CD8-positive, alpha-beta memory T cell (primary cell): ENCODE data around the gene PROC. TPM values are rescaled to one million over a fixed set of nuclear protein-coding genes. Genes with fewer than 3 reads are reported as not detected.

ENCODE experiments used
- CTCF ChIA-PET: fragments of 350-600 bp; sonication (Branson Sonifier 250); formaldehyde crosslinking; loops from one replicate; lab custom pipeline; 2021; ENCODE audit warnings: antibody characterized with exemption; lab: Charles Lee
- POLR2A ChIA-PET: fragments of 350-600 bp; sonication (Branson Sonifier 250); formaldehyde crosslinking; loops from one replicate; lab custom pipeline; 2021; ENCODE audit warnings: antibody characterized with exemption; lab: Charles Lee
- DNase-seq, 5 donors: peaks; one replicate each; pipeline versions ENCODE4 v3.0.0 to v3.0.0-alpha.2; 2020 to 2022; ENCODE audit warnings: mixed read lengths in 1 of 5
- H3K27ac ChIP-seq: one replicate; pipeline ENCODE4 v1.7.0; 2013; ENCODE audit warnings: low read depth, mild to moderate bottlenecking, low read length, moderate library complexity
- H3K27me3 ChIP-seq: 2 replicates; pipeline ENCODE4 v1.7.0; 2013; ENCODE audit warnings: low read length, mild to moderate bottlenecking; ENCODE audit not compliant: insufficient read depth, poor library complexity, severe bottlenecking
- H3K36me3 ChIP-seq: 2 replicates; pipeline ENCODE4 v1.7.0; 2013; ENCODE audit warnings: mild to moderate bottlenecking, low read length, moderate library complexity; ENCODE audit not compliant: insufficient read depth
- H3K4me1 ChIP-seq: 2 replicates; pipeline ENCODE4 v1.7.0; 2013; ENCODE audit warnings: mild to moderate bottlenecking, low read length, moderate library complexity; ENCODE audit not compliant: insufficient read depth
- H3K4me3 ChIP-seq: 2 replicates; pipeline ENCODE4 v1.7.0; 2013; ENCODE audit warnings: mild to moderate bottlenecking, low read length
- H3K9me3 ChIP-seq: 2 replicates; pipeline ENCODE4 v1.7.0; 2013; ENCODE audit warnings: mild to moderate bottlenecking, low read length
- H3K27ac Mint-ChIP-seq, 8 donors: one replicate each; pipeline ENCODE4 v1.8.0; 2020 to 2021; ENCODE audit warnings: mixed read lengths in 8 of 8, mild to moderate bottlenecking in 6 of 8, inconsistent platforms in 3 of 8, moderate library complexity in 3 of 8
- H3K27me3 Mint-ChIP-seq, 2 donors: one replicate each; pipeline ENCODE4 v1.8.0; 2020 to 2021; ENCODE audit warnings: mixed read lengths in 2 of 2, mild to moderate bottlenecking in 1 of 2, moderate library complexity in 1 of 2
- H3K36me3 Mint-ChIP-seq, 3 donors: one replicate each; pipeline ENCODE4 v1.8.0; 2020 to 2021; ENCODE audit warnings: mixed read lengths in 3 of 3, inconsistent platforms in 1 of 3, mild to moderate bottlenecking in 1 of 3
- H3K4me1 Mint-ChIP-seq, 3 donors: one replicate each; pipeline ENCODE4 v1.8.0; 2020 to 2021; ENCODE audit warnings: mixed read lengths in 3 of 3, inconsistent platforms in 1 of 3, mild to moderate bottlenecking in 1 of 3
- H3K4me3 Mint-ChIP-seq, 7 donors: one replicate each; pipeline ENCODE4 v1.8.0; 2020 to 2021; ENCODE audit warnings: mixed read lengths in 7 of 7, mild to moderate bottlenecking in 6 of 7, moderate library complexity in 4 of 7, inconsistent platforms in 2 of 7
- H3K9me3 Mint-ChIP-seq, 5 donors: one replicate each; pipeline ENCODE4 v1.8.0; 2020 to 2022; ENCODE audit warnings: mixed read lengths in 5 of 5, mild to moderate bottlenecking in 3 of 5, moderate library complexity in 2 of 5, inconsistent platforms in 1 of 5
- polyA plus RNA-seq: library from polyadenylated mRNA; unstranded; fragments of 300-500 nt; fragmentation: Illumina TruSeq; gene quantifications from one replicate; pipeline ENCODE4 v1.2.3, GENCODE V29; 2021
- total RNA-seq, 2 experiments: library from RNA; stranded (reverse); gene quantifications; one replicate each; pipeline ENCODE4 v1.2.3, GENCODE V29; 2021

The PROC gene
- total and polyA plus RNA-seq, 3 experiments from 2014 or later: 0.13 TPM; not detected in 2

DNA sequence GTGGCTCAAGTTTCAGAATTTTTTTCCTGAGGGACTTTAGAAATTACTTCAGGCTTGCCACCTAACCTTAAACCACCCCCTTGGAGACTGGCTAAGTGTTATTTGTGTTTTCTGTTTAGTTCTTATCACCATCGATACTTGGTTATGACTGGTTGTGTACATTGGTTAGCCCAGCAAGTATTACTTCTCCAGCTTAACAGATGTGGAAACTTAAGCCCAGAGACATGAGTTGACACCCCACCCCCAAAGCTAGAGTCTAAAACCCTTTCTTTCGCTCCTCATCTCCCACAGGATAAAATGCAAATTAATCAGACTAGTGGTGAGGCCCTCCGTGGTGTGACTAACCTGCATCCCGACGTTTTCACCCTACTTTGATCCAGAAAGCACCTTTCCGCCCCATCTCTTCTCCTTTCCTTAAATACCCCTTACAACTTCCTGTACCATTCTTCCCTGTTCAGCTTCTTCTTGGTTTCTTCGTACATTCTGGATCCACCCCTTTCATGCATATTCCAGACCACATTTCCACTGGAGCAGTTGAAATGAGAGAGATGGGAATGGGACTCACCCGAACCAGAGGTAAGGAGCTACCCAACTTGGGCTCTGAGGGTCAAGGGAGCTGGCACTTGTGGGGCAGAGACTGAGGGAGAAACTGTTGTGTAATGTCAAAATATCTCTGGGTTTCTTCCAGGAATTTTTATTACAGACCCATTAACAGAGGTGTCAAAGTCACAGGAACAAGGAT lies 29.6 kb upstream of the PROC start:
- H3K4me3 ChIP-seq: peak overlapping the region; percentile 70
- H3K27ac Mint-ChIP-seq: peak overlapping the region; percentile 99 to 100 (median 100)
- no peaks in the 10 kb centered on the region for H3K36me3 ChIP-seq
- H3K9me3 Mint-ChIP-seq: no peaks in the 10 kb centered on the region
- H3K27ac ChIP-seq: peak overlapping the region; percentile 99
- H3K4me1 ChIP-seq: peaks cover 41% of the 10 kb centered on the region
- POLR2A ChIA-PET: interaction anchor here (0.7 to 1.2 kb wide), 3 partner anchors 10 to 94 kb away, joined by 3 read pairs; partner anchors contain the start of gene ERCC3
- peak overlapping the region; percentile 89 to 95 (median 91) for H3K4me3 Mint-ChIP-seq
- H3K9me3 ChIP-seq: no peaks in the 10 kb centered on the region
- H3K4me1 Mint-ChIP-seq: peaks cover 46 to 59% (median 54%) of the 10 kb centered on the region in 3 donors
- H3K27me3 Mint-ChIP-seq: peaks cover 0 to 5% of the 10 kb centered on the region in 2 donors
- DNase-seq: peak in 1 of 5 donors; percentile 54
- CTCF ChIA-PET: interaction anchor here (3.0 kb wide), 1 partner anchor 27 kb away, joined by 16 read pairs; no protein-coding TSS in a partner anchor
- H3K27me3 ChIP-seq: no peaks in the 10 kb centered on the region
- H3K36me3 Mint-ChIP-seq: peaks cover 0 to 19% (median 5%) of the 10 kb centered on the region in 3 donors

DNA sequence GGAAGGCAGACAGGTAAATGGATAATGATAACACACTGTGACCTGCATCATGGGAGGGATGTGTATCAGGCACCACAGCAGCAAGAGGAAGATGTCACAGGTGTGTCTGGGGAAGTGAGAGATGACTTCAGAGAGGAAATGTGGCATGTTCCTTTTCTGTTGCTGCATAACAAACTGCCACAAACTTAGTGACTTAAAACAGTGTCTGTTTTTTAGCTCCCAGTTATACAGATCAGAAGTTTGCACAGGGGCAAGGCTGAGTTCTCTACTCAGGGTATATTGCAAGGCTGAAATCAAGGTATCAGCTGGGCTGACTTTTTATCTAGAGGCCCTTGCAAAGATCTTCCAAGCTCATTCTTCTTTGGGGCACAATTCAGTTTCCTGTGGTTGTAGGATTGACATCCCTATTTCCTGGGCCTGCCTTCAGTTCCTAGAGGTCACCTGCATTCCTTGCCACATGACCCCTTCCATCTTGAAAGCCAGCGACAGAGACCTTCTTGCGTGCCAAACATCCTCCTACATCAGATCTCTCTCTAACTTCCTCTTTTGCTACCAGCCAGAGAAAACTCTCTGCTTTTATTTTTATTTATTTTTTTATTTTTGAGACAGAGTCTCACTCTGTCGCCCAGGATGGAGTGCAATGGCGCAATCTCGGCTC lies 28.3 kb upstream of the PROC start:
- Mint-ChIP-seq H3K36me3 (peaks cover 0 to 11% (median under 1%) of the 10 kb centered on the region in 3 donors), H3K9me3 (no peaks in the 10 kb centered on the region), H3K4me3 (peak overlapping the region in 1 of 7 donors; percentile 19), H3K27me3 (peaks cover 0 to 5% of the 10 kb centered on the region in 2 donors), H3K4me1 (peaks cover 39 to 51% (median 44%) of the 10 kb centered on the region in 3 donors), H3K27ac (peak overlapping the region; percentile 86 to 100 (median 99))
- peak in 3 of 5 donors; percentile 18 to 55 (median 54) for DNase-seq
- Histone ChIP-seq H3K9me3 (no peaks in the 10 kb centered on the region), H3K4me3 (no peak overlapping the region), H3K27ac (no peak overlapping the region), H3K36me3 (no peaks in the 10 kb centered on the region), H3K27me3 (no peaks in the 10 kb centered on the region), H3K4me1 (peaks cover 41% of the 10 kb centered on the region)
- POLR2A ChIA-PET: no interaction called here
- CTCF ChIA-PET: interaction anchor here (3.0 kb wide), 1 partner anchor 26 kb away, joined by 16 read pairs; no protein-coding TSS in a partner anchor

GRCh38 chr2:127392133-127392827 lies 25.9 kb upstream of the PROC start:
- Mint-ChIP-seq H3K4me3 (peak overlapping the region in 1 of 7 donors; percentile 10), H3K9me3 (no peaks in the 10 kb centered on the region), H3K36me3 (peaks cover 0 to 3% (median 0%) of the 10 kb centered on the region in 3 donors), H3K27ac (peak overlapping the region in 3 of 8 donors; percentile 46 to 90 (median 48)), H3K27me3 (no peaks in the 10 kb centered on the region), H3K4me1 (peaks cover 19 to 27% (median 22%) of the 10 kb centered on the region in 3 donors)
- Histone ChIP-seq H3K4me3 (no peak overlapping the region), H3K4me1 (peaks cover 25% of the 10 kb centered on the region), H3K27ac (no peak overlapping the region), H3K27me3 (no peaks in the 10 kb centered on the region), H3K9me3 (no peaks in the 10 kb centered on the region), H3K36me3 (no peaks in the 10 kb centered on the region)
- CTCF ChIA-PET: no interaction called here
- POLR2A ChIA-PET: no interaction called here
- no peak for DNase-seq

DNA sequence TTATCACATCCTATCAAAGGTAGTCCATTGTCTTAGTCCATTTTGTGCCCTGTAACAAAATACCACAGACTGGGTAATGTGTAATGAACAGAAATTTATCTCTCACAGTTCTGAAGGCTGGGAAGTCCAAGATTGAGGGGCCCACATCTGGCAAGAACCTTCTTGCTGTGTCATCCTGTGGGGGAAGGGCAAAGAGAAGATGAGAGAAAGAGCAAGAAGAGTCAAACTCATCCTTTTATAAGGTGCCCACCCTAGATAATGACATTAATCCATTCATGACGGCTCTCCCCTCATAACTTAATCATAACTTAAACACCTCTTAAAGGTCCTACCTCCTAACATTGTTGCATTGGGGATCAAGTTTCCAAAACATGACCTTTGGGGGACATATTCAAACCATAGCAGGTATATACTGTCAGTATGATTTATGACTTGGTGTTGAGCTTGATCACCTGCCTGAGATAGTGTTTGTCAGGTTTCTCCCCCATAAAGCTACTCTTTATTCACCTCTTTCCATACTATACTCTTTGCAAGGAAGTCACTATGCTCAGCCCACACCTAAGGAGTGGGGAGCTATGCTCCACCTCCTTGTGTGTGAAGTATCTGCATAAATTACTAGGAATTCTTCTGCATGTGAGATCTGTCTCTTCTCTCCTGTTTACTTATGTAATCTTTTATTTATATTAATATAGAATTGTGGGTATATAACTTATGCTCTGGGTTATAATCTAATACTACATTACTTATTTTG lies 25.2 kb upstream of the PROC start:
- CTCF ChIA-PET: no interaction called here
- H3K27ac Mint-ChIP-seq: peak overlapping the region in 2 of 8 donors; percentile 43 to 46
- Histone ChIP-seq H3K4me1 (peaks cover 25% of the 10 kb centered on the region), H3K36me3 (no peaks in the 10 kb centered on the region), H3K9me3 (no peaks in the 10 kb centered on the region), H3K4me3 (no peak overlapping the region), H3K27ac (no peak overlapping the region), H3K27me3 (no peaks in the 10 kb centered on the region)
- no peaks in the 10 kb centered on the region for H3K27me3 Mint-ChIP-seq
- no peak overlapping the region for H3K4me3 Mint-ChIP-seq
- H3K36me3 Mint-ChIP-seq: peaks cover 0 to 3% (median 0%) of the 10 kb centered on the region in 3 donors
- no peak for DNase-seq
- POLR2A ChIA-PET: no interaction called here
- H3K9me3 Mint-ChIP-seq: no peaks in the 10 kb centered on the region
- H3K4me1 Mint-ChIP-seq: peaks cover 19 to 28% (median 22%) of the 10 kb centered on the region in 3 donors

DNA sequence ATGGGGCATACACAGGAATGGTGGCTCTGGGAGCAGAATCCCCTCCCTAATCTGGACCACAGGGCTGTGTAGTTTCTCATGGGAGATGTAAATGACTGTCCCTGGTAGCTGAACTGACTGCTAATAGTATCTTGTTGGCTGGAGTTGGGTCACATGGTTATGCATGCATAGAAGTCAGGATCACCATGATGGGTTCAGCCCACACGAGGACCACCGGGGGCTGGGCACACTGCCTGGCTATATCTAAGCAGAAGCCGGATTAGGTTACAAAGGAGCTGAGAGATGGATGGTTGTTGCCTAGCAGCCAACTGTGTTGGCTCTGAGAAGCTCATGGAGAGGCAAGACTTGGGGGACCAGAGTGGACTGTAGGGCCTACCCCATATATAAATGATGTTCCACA lies 23.7 kb upstream of the PROC start:
- Mint-ChIP-seq H3K27ac (no peak overlapping the region), H3K9me3 (no peaks in the 10 kb centered on the region), H3K4me1 (peaks cover 7 to 18% (median 8%) of the 10 kb centered on the region in 3 donors), H3K27me3 (peaks cover 0 to 2% of the 10 kb centered on the region in 2 donors), H3K4me3 (peak overlapping the region in 1 of 7 donors; percentile 11), H3K36me3 (peaks cover 0 to 2% (median 1%) of the 10 kb centered on the region in 3 donors)
- Histone ChIP-seq H3K4me3 (no peak overlapping the region), H3K27me3 (no peaks in the 10 kb centered on the region), H3K4me1 (peaks cover 11% of the 10 kb centered on the region), H3K36me3 (no peaks in the 10 kb centered on the region), H3K9me3 (no peaks in the 10 kb centered on the region), H3K27ac (no peak overlapping the region)
- ChIA-PET POLR2A (no interaction called here), CTCF (no interaction called here)
- DNase-seq: no peak

GRCh38 chr2:127397568-127398238 lies 20.5 kb upstream of the PROC start:
- Mint-ChIP-seq H3K36me3 (peaks cover 0 to 2% (median 1%) of the 10 kb centered on the region in 3 donors), H3K9me3 (no peaks in the 10 kb centered on the region), H3K27me3 (peaks cover 0 to 2% of the 10 kb centered on the region in 2 donors), H3K27ac (no peak overlapping the region), H3K4me3 (no peak overlapping the region), H3K4me1 (peaks cover 0 to 6% (median 2%) of the 10 kb centered on the region in 3 donors)
- DNase-seq: no peak
- Histone ChIP-seq H3K9me3 (no peaks in the 10 kb centered on the region), H3K27ac (no peak overlapping the region), H3K36me3 (no peaks in the 10 kb centered on the region), H3K4me3 (no peak overlapping the region), H3K27me3 (no peaks in the 10 kb centered on the region), H3K4me1 (no peaks in the 10 kb centered on the region)
- ChIA-PET CTCF (interaction anchor here (2.1 kb wide), 1 partner anchor 18 kb away, joined by 11 read pairs; no protein-coding TSS in a partner anchor), POLR2A (no interaction called here)

GRCh38 chr2:127398239-127398590 lies 20.0 kb upstream of the PROC start:
- Histone ChIP-seq H3K27ac (no peak overlapping the region), H3K4me1 (no peaks in the 10 kb centered on the region), H3K9me3 (no peaks in the 10 kb centered on the region), H3K4me3 (no peak overlapping the region), H3K27me3 (no peaks in the 10 kb centered on the region), H3K36me3 (no peaks in the 10 kb centered on the region)
- H3K9me3 Mint-ChIP-seq: no peaks in the 10 kb centered on the region
- H3K4me3 Mint-ChIP-seq: no peak overlapping the region
- H3K27ac Mint-ChIP-seq: peak overlapping the region in 1 of 8 donors; percentile 74
- peaks cover 0 to 2% of the 10 kb centered on the region in 2 donors for H3K27me3 Mint-ChIP-seq
- POLR2A ChIA-PET: no interaction called here
- peaks cover 0 to 2% (median 0%) of the 10 kb centered on the region in 3 donors for H3K36me3 Mint-ChIP-seq
- peaks cover 0 to 6% (median 2%) of the 10 kb centered on the region in 3 donors for H3K4me1 Mint-ChIP-seq
- CTCF ChIA-PET: interaction anchor here (2.1 kb wide), 1 partner anchor 18 kb away, joined by 11 read pairs; no protein-coding TSS in a partner anchor
- peak in 1 of 5 donors; percentile 70 for DNase-seq
